GM12878 (cell line): Measurements from ENCODE around the gene DNAJC27. TPM values are rescaled to one million over a fixed set of nuclear protein-coding genes. Genes with fewer than 3 reads are reported as not detected.

Source experiments
- ATAC-seq: fragments of 200-7000 bp; cut with Tn5 transposase; 3 replicates; pipeline ENCODE4 v1.9.1; 2020; ENCODE audit warnings: mild to moderate bottlenecking, moderate library complexity
- BruUV-seq: library from RNA; stranded (reverse); fragments of 400-500 nt; replicated peaks from 2 replicates; lab custom pipeline; 2021; lab: Mats Ljungman, UMichigan
- CTCF ChIA-PET: fragments of 300-600 bp; sonication (Branson Sonifier 250); formaldehyde crosslinking; extraction: SDS; loops from one replicate; lab custom pipeline; 2021; ENCODE audit warnings: inconsistent platforms; lab: Yijun Ruan, JAX
- POLR2A ChIA-PET: fragments of 350-600 bp; formaldehyde crosslinking; extraction: SDS; loops from one replicate; lab custom pipeline; 2021; ENCODE audit warnings: inconsistent platforms; lab: Charles Lee
- RAD21 ChIA-PET: fragments of 300-600 bp; sonication (Branson Sonifier 250); formaldehyde crosslinking; loops from one replicate; lab custom pipeline; 2023; ENCODE audit warnings: antibody characterized with exemption; ENCODE audit not compliant: unreplicated experiment; lab: Charles Lee
- SMC1A ChIA-PET: fragments of 300-600 bp; sonication (Branson Sonifier 250); formaldehyde crosslinking; loops from one replicate; lab custom pipeline; 2023; ENCODE audit not compliant: unreplicated experiment, uncharacterized antibody; lab: Charles Lee
- DNase-seq: peaks from one replicate; pipeline ENCODE4 v3.0.0-alpha.2; 2011; ENCODE audit warnings: low read depth, low spot score
- FAIRE-seq: peaks from 3 replicates; lab custom pipeline; 2011; peaks lifted over from hg19 to GRCh38; lab: Jason Lieb, UNC
- H2AFZ ChIP-seq: 2 replicates; pipeline ENCODE4 v1.6.0; 2011; ENCODE audit warnings: low read depth, low read length, control low read depth; ENCODE audit not compliant: control insufficient read depth
- H3K27ac ChIP-seq: 2 replicates; pipeline ENCODE4 v1.5.1; 2011; ENCODE audit warnings: control low read depth; ENCODE audit not compliant: control insufficient read depth, insufficient read depth
- H3K27me3 ChIP-seq, 2 experiments: replicated peaks in 1 of 2; 2 replicates each; pipeline versions ENCODE4 v1.6.0 to v1.6.1; 2011; ENCODE audit warnings: low read length in 1 of 2; ENCODE audit not compliant: control insufficient read depth in 2 of 2, insufficient read depth in 2 of 2
- H3K36me3 ChIP-seq, 2 experiments: 2 replicates each; pipeline ENCODE4 v1.5.1; 2011; ENCODE audit warnings: low read length in 1 of 2; ENCODE audit not compliant: control insufficient read depth in 2 of 2, insufficient read depth in 2 of 2
- H3K4me1 ChIP-seq: 2 replicates; pipeline ENCODE4 v1.6.1; 2011; ENCODE audit warnings: mild to moderate bottlenecking, low read length, moderate library complexity, mixed read lengths; ENCODE audit not compliant: control insufficient read depth, insufficient read depth
- H3K4me2 ChIP-seq: 2 replicates; pipeline ENCODE4 v1.6.0; 2011; ENCODE audit warnings: control low read depth; ENCODE audit not compliant: control insufficient read depth, insufficient read depth
- H3K4me3 ChIP-seq: fragments of 200-600 bp; sonication (generic); 2 replicates; pipeline ENCODE4 v1.5.1; 2016
- H3K79me2 ChIP-seq: 2 replicates; pipeline ENCODE4 v1.6.0; 2011; ENCODE audit warnings: low read length; ENCODE audit not compliant: control insufficient read depth, insufficient read depth
- H3K9ac ChIP-seq: 2 replicates; pipeline ENCODE4 v1.8.0; 2011; ENCODE audit warnings: low read length, control low read depth, mixed read lengths; ENCODE audit not compliant: control insufficient read depth, insufficient read depth
- H3K9me3 ChIP-seq: replicated peaks from 3 replicates; pipeline ENCODE4 v1.5.1; 2011; ENCODE audit warnings: mild to moderate bottlenecking, low read length; ENCODE audit not compliant: control insufficient read depth, insufficient read depth
- H4K20me1 ChIP-seq: 2 replicates; pipeline ENCODE4 v1.6.0; 2011; ENCODE audit not compliant: control insufficient read depth, insufficient read depth
- BCL11A ChIP-seq: IDR thresholded peaks from 2 replicates; pipeline ENCODE4 v1.6.1; 2011; ENCODE audit warnings: low read depth, low read length
- BHLHE40 ChIP-seq, 2 experiments: fragments of 450-650 bp in 1 of 2; IDR thresholded peaks; 2 replicates each; pipeline ENCODE4 v1.6.1; 2011 to 2017; ENCODE audit warnings: low read depth in 2 of 2, borderline replicate concordance in 1 of 2, improper control_type of control experiment in 1 of 2, low read length in 1 of 2, mild to moderate bottlenecking in 1 of 2
- IKZF2 ChIP-seq, 2 experiments: fragments of 450-650 bp; IDR thresholded peaks; 2 replicates each; pipeline ENCODE4 v1.6.1; 2017; ENCODE audit warnings: mild to moderate bottlenecking in 2 of 2, moderate library complexity in 2 of 2
- KAT2A ChIP-seq: conservative IDR thresholded peaks from 2 replicates; pipeline ENCODE4 v1.6.1; 2011; ENCODE audit warnings: low read depth, low read length; ENCODE audit not compliant: control insufficient read depth
- PAX5 ChIP-seq: IDR thresholded peaks from 2 replicates; pipeline ENCODE4 v1.6.1; 2011; ENCODE audit warnings: low read depth, low read length, borderline replicate concordance
- PBX3 ChIP-seq: IDR thresholded peaks from 2 replicates; pipeline ENCODE4 v1.6.1; 2011; ENCODE audit warnings: mild to moderate bottlenecking, low read depth, low read length, moderate library complexity; ENCODE audit not compliant: insufficient replicate concordance
- RB1 ChIP-seq: fragments of 450-650 bp; formaldehyde crosslinking; IDR thresholded peaks from 2 replicates; pipeline ENCODE4 v1.6.1; 2017; ENCODE audit warnings: mild to moderate bottlenecking, borderline replicate concordance
- RELA ChIP-seq: fragments of 450-650 bp; IDR thresholded peaks from 2 replicates; pipeline ENCODE4 v1.8.0; 2014; ENCODE audit warnings: borderline replicate concordance; ENCODE audit not compliant: partially characterized antibody
- SREBF2 ChIP-seq: IDR thresholded peaks from 2 replicates; pipeline ENCODE4 v1.6.1; 2012; ENCODE audit warnings: mild to moderate bottlenecking, low read length
- SUPT20H ChIP-seq: IDR thresholded peaks from 2 replicates; pipeline ENCODE4 v1.6.1; 2011; ENCODE audit warnings: low read depth, mild to moderate bottlenecking, low read length, moderate library complexity, borderline replicate concordance; ENCODE audit not compliant: control insufficient read depth
- ZNF384 ChIP-seq: IDR thresholded peaks from 2 replicates; pipeline ENCODE4 v1.6.1; 2012; ENCODE audit warnings: low read depth, mild to moderate bottlenecking, low read length, improper control_type of control experiment, borderline replicate concordance
- ZNF592 ChIP-seq: fragments of 450-650 bp; IDR thresholded peaks from 2 replicates; pipeline ENCODE4 v1.6.1; 2017; ENCODE audit warnings: mild to moderate bottlenecking, moderate library complexity
- WGBS: methylation state at CpG from one replicate; pipeline ENCODE4 v1.1.6; 2016; ENCODE audit warnings: low lambda C conversion rate; ENCODE audit not compliant: insufficient replicate concordance, insufficient coverage; ENCODE audit errors: missing lambda C conversion rate; 5-methylcytosine and 5-hydroxymethylcytosine counted together
- in situ Hi-C: fragments of 300-500 bp; cut with MboI; formaldehyde crosslinking; loops from 9 replicates; pipeline ENCODE4 v1.14.3; 2018; ENCODE audit warnings: mixed read lengths
- intact Hi-C: fragments of 100-400 bp; cut with micrococcal nuclease; formaldehyde crosslinking; loops from one replicate; pipeline ENCODE4 v1.14.2; 2022; ENCODE audit not compliant: unreplicated experiment
- polyA plus RNA-seq, 11 experiments: library from polyadenylated mRNA; depleted of rRNA in 4 of 11; unstranded in 6 of 11; stranded (reverse) in 5 of 11; fragments of >200 nt; fragmentation: Nextera tagmentation in 4 of 11; fragmentation: Illumina TruSeq in 1 of 11; extraction: Ambion mirVana in 4 of 11; extraction: Trizol in 1 of 11; gene quantifications; 1 replicate in 1 of 11; 2 replicates in 10 of 11; pipeline versions ENCODE4 v1.2.1 to v1.2.3, GENCODE V29; 2011 to 2016; ENCODE audit warnings: inconsistent platforms in 2 of 11, missing spikeins in 2 of 11, low read depth in 1 of 11
- total RNA-seq, 4 experiments: library from RNA; depleted of rRNA in 3 of 4; stranded (reverse); fragments of >200 nt in 3 of 4; fragmentation: Illumina TruSeq in 1 of 4; extraction: Trizol in 1 of 4; gene quantifications; 2 replicates each; pipeline versions ENCODE4 v1.2.1 to v1.2.3, GENCODE V29; 2013 to 2021

DNAJC27 gene
- total and polyA plus RNA-seq, 10 of the 15 experiments (the other 5 are each of a cell fraction or from before 2014, with no cell fraction given): 0.95 to 9.6 (median 3.7) TPM

GRCh38 chr2:24932715-24933114 lies 39.0 kb downstream of the DNAJC27 start:
- no peak overlapping the region for H3K27ac ChIP-seq
- intact Hi-C loops: no loop called here

GRCh38 chr2:24930768-24931167 lies 41.0 kb downstream of the DNAJC27 start:
- in situ Hi-C loops (no loop called here), intact Hi-C loops (no loop called here)
- FAIRE-seq (peak; percentile 92), DNase-seq (peak; percentile 46), ATAC-seq (peak; percentile 94)
- ChIA-PET CTCF (interaction anchor here (0.6 to 1.0 kb wide), 5 partner anchors 9 to 520 kb away, joined by 3 to 5 read pairs (median 3); no protein-coding TSS in a partner anchor), RAD21 (interaction anchor here (0.7 to 1.7 kb wide), 3 partner anchors 12 to 44 kb away, joined by 3 to 6 read pairs (median 4); partner anchors contain the start of gene ADCY3), POLR2A (interaction anchor here (0.7 to 1.0 kb wide), 2 partner anchors 9 to 785 kb away, joined by 4 to 6 read pairs; no protein-coding TSS in a partner anchor), SMC1A (interaction anchor here (0.9 to 1.8 kb wide), 3 partner anchors 12 to 38 kb away, joined by 3 to 7 read pairs (median 7); no protein-coding TSS in a partner anchor)
- H3K9ac ChIP-seq: peak overlapping the region; percentile 22; the same call in 1 of the 2 replicates
- no peaks in the 10 kb centered on the region for H3K79me2 ChIP-seq
- H3K27ac ChIP-seq: peak overlapping the region; percentile 42
- H3K36me3 ChIP-seq: no peaks in the 10 kb centered on the region
- no peaks in the 10 kb centered on the region for H3K27me3 ChIP-seq
- peak overlapping the region; percentile 62 for H2AFZ ChIP-seq
- peaks cover 25% of the 10 kb centered on the region for H3K4me1 ChIP-seq
- BruUV-seq: no TSS peak
- H3K4me2 ChIP-seq: peak overlapping the region; percentile 83
- 0% methylated on average over 6 of the region's 6 CpGs for WGBS
- no peaks in the 10 kb centered on the region for H3K9me3 ChIP-seq
- H3K4me3 ChIP-seq: no peak overlapping the region
- H4K20me1 ChIP-seq: no peaks in the 10 kb centered on the region
- TF ChIP-seq RB1: no peak
- TF ChIP-seq PAX5: no peak
- TF ChIP-seq IKZF2 (IDR thresholded peaks at IDR 0.05): no peak
- no peak for TF ChIP-seq SUPT20H
- no peak for TF ChIP-seq BCL11A
- TF ChIP-seq PBX3: no peak
- no peak for TF ChIP-seq ZNF592
- TF ChIP-seq BHLHE40 (IDR thresholded peaks at IDR 0.05; ENCODE audit: borderline replicate concordance in 1 of 2, low read depth in 2 of 2, low read length in 1 of 2): peak in 1 of 2 experiments; percentile 30; a peak in 1 of 4 replicates
- no peak for TF ChIP-seq SREBF2
- no peak for TF ChIP-seq ZNF384
- no peak for TF ChIP-seq KAT2A

More at GRCh38 chr2:24932715-24933114, 39.0 kb downstream of the DNAJC27 start:
- no peaks in the 10 kb centered on the region for H3K9me3 ChIP-seq
- no peaks in the 10 kb centered on the region for H3K27me3 ChIP-seq
- H3K4me3 ChIP-seq: no peak overlapping the region
- 68% methylated on average over 5 of the region's 5 CpGs for WGBS
- H3K4me2 ChIP-seq: no peak overlapping the region
- DNase-seq: no peak
- no peak for ATAC-seq
- CTCF ChIA-PET: no interaction called here
- no peaks in the 10 kb centered on the region for H4K20me1 ChIP-seq
- no peak overlapping the region for H3K9ac ChIP-seq
- POLR2A ChIA-PET: no interaction called here
- no peak for TF ChIP-seq RELA
- FAIRE-seq: no peak
- RAD21 ChIA-PET: no interaction called here
- H3K4me1 ChIP-seq: peaks cover 12% of the 10 kb centered on the region
- H3K79me2 ChIP-seq: no peaks in the 10 kb centered on the region
- H3K36me3 ChIP-seq: no peaks in the 10 kb centered on the region
- in situ Hi-C loops: no loop called here
- SMC1A ChIA-PET: interaction anchor here (1.8 kb wide), 1 partner anchor 13 kb away, joined by 7 read pairs; no protein-coding TSS in a partner anchor
- no peak overlapping the region for H2AFZ ChIP-seq
- BruUV-seq: no TSS peak
